B cell (primary cell): ENCODE data around the gene ZNF24. TPM values are rescaled to one million over a fixed set of nuclear protein-coding genes. Genes with fewer than 3 reads are reported as not detected.

Source experiments
- ATAC-seq: fragments of 200-7000 bp; cut with Tn5 transposase; one replicate; pipeline ENCODE4 v1.10.0; 2021; ENCODE audit warnings: low read depth, mild to moderate bottlenecking, moderate number of reproducible peaks, moderate library complexity
- CTCF ChIA-PET: fragments of 350-600 bp; sonication (Branson Sonifier 250); formaldehyde crosslinking; loops from one replicate; lab custom pipeline; 2021; ENCODE audit warnings: antibody characterized with exemption, inconsistent platforms; lab: Charles Lee
- POLR2A ChIA-PET: fragments of 350-600 bp; sonication (Branson Sonifier 250); formaldehyde crosslinking; loops from one replicate; lab custom pipeline; 2021; ENCODE audit warnings: antibody characterized with exemption; lab: Charles Lee
- DNase-seq: peaks from one replicate; pipeline ENCODE4 v3.0.0; 2013
- H2AFZ ChIP-seq: 2 replicates; pipeline ENCODE4 v1.6.1; 2012; ENCODE audit warnings: mild to moderate bottlenecking, low read depth, low read length; ENCODE audit not compliant: insufficient read depth, poor library complexity, severe bottlenecking
- H3K27ac ChIP-seq, 2 donors: 1 replicate in 1 of 2; 2 replicates in 1 of 2; pipeline ENCODE4 v1.5.1; 2012 to 2013; ENCODE audit warnings: low read length in 2 of 2, mild to moderate bottlenecking in 2 of 2, moderate library complexity in 1 of 2
- H3K27me3 ChIP-seq, 4 experiments: fragments of 200-600 bp in 1 of 4; sonication (generic) in 1 of 4; replicated peaks in 1 of 4; 1 replicate in 2 of 4; 2 replicates in 2 of 4; pipeline versions ENCODE4 v1.6.1 to v1.7.0; 2013 to 2016; ENCODE audit warnings: low read length in 3 of 4, mild to moderate bottlenecking in 2 of 4, mixed read lengths in 1 of 4, moderate library complexity in 1 of 4; ENCODE audit not compliant: insufficient read depth in 4 of 4, control insufficient read depth in 3 of 4; ENCODE audit errors: control extremely low read depth in 1 of 4
- H3K36me3 ChIP-seq, 2 experiments: replicated peaks in 1 of 2; 1 replicate in 1 of 2; 2 replicates in 1 of 2; pipeline versions ENCODE4 v1.6.1 to v1.7.1; 2013; ENCODE audit warnings: low read length in 1 of 2; ENCODE audit not compliant: insufficient read depth in 2 of 2, control insufficient read depth in 1 of 2; ENCODE audit errors: control extremely low read depth in 1 of 2, extremely low read depth in 1 of 2
- H3K4me1 ChIP-seq, 2 donors: fragments of 200-600 bp in 1 of 2; sonication (generic) in 1 of 2; 1 replicate in 1 of 2; 2 replicates in 1 of 2; pipeline versions ENCODE4 v1.5.1 to v1.6.1; 2013 to 2017; ENCODE audit warnings: low read length in 2 of 2; ENCODE audit not compliant: control insufficient read depth in 2 of 2, insufficient read depth in 2 of 2
- H3K4me2 ChIP-seq: replicated peaks from 2 replicates; pipeline ENCODE3; 2012; ENCODE audit warnings: mild to moderate bottlenecking, low read depth, low read length; ENCODE audit not compliant: poor library complexity, severe bottlenecking
- H3K4me3 ChIP-seq, 5 experiments: fragments of 200-600 bp in 1 of 5; sonication (generic) in 1 of 5; 1 replicate in 3 of 5; 2 replicates in 2 of 5; pipeline versions ENCODE4 v1.5.1 to v1.7.0; 2011 to 2016; ENCODE audit warnings: low read length in 4 of 5, mild to moderate bottlenecking in 4 of 5, low read depth in 2 of 5, control low read depth in 1 of 5, moderate library complexity in 1 of 5; ENCODE audit not compliant: insufficient read depth in 1 of 5; ENCODE audit errors: control extremely low read depth in 1 of 5, extremely low read depth in 1 of 5
- H3K79me2 ChIP-seq: fragments of 200-600 bp; sonication (generic); one replicate; pipeline ENCODE4 v1.6.0; 2016; ENCODE audit warnings: low read length; ENCODE audit not compliant: control insufficient read depth, insufficient read depth
- H3K9ac ChIP-seq: fragments of 200-600 bp; sonication (generic); 2 replicates; pipeline ENCODE4 v1.6.1; 2017; ENCODE audit warnings: mild to moderate bottlenecking, low read length, moderate library complexity
- H3K9me3 ChIP-seq, 3 donors: one replicate each; pipeline versions ENCODE4 v1.6.1 to v1.7.1; 2013; ENCODE audit warnings: low read length in 2 of 3; ENCODE audit not compliant: control insufficient read depth in 2 of 3, insufficient read depth in 1 of 3; ENCODE audit errors: control extremely low read depth in 1 of 3
- H4K20me1 ChIP-seq: 2 replicates; pipeline ENCODE4 v1.6.0; 2012; ENCODE audit warnings: mild to moderate bottlenecking, low read length; ENCODE audit not compliant: insufficient read depth, control insufficient read depth, poor library complexity, severe bottlenecking
- H3K27ac Mint-ChIP-seq: one replicate; pipeline ENCODE4 v1.8.0; 2021; ENCODE audit warnings: mixed read lengths
- H3K27me3 Mint-ChIP-seq: one replicate; pipeline ENCODE4 v1.8.0; 2021; ENCODE audit warnings: mixed read lengths
- H3K4me1 Mint-ChIP-seq: one replicate; pipeline ENCODE4 v1.8.0; 2021; ENCODE audit warnings: mixed read lengths
- H3K4me3 Mint-ChIP-seq: one replicate; pipeline ENCODE4 v1.8.0; 2021; ENCODE audit warnings: mixed read lengths
- H3K9me3 Mint-ChIP-seq: one replicate; pipeline ENCODE4 v1.8.0; 2022; ENCODE audit warnings: mixed read lengths; ENCODE audit not compliant: insufficient read depth
- CTCF ChIP-seq: fragments of 200-600 bp; IDR thresholded peaks from one replicate; pipeline ENCODE4 v1.8.0; 2022; ENCODE audit warnings: antibody characterized with exemption, mild to moderate bottlenecking
- EZH2 ChIP-seq: IDR thresholded peaks from 2 replicates; pipeline ENCODE4 v1.6.1; 2012; ENCODE audit warnings: borderline replicate concordance, low read depth, mild to moderate bottlenecking, moderate library complexity, low read length; ENCODE audit not compliant: insufficient read depth, poor library complexity, severe bottlenecking
- WGBS: methylation state at CpG from one replicate; pipeline ENCODE4 v1.1.5; 2013; ENCODE audit warnings: missing lambda C conversion rate; ENCODE audit not compliant: insufficient coverage; 5-methylcytosine and 5-hydroxymethylcytosine counted together
- intact Hi-C: fragments of 100-400 bp; cut with micrococcal nuclease; formaldehyde crosslinking; loops from one replicate; pipeline ENCODE4 v1.10.0; 2022
- polyA plus RNA-seq: library from polyadenylated mRNA; depleted of rRNA; stranded (reverse); fragments of >200 nt; gene quantifications from 2 replicates; pipeline ENCODE4 v1.2.3, GENCODE V29; 2012
- total RNA-seq, 2 donors: library from RNA; stranded (reverse); fragments of 120-200 nt in 1 of 2; gene quantifications; 1 replicate in 1 of 2; 2 replicates in 1 of 2; pipeline versions ENCODE4 v1.2.3 to v1.2.4, GENCODE V29; 2013 to 2022

Gene ZNF24
- total and polyA plus RNA-seq, 2 donors (not counting 1 experiment from before 2014, with no cell fraction given) = 13.8 to 83.7 TPM

- Histone ChIP-seq H3K4me2 (no peak overlapping the region), H3K27me3 (no peaks in the 10 kb centered on the region), H3K9ac (no peak overlapping the region), H4K20me1 (no peaks in the 10 kb centered on the region), H3K4me1 (no peaks in the 10 kb centered on the region), H3K9me3 (peaks cover 0 to 11% (median 8%) of the 10 kb centered on the region in 3 donors), H3K79me2 (no peaks in the 10 kb centered on the region), H2AFZ (no peak overlapping the region), H3K36me3 (no peaks in the 10 kb centered on the region), H3K27ac (no peak overlapping the region), H3K4me3 (no peak overlapping the region)
- Mint-ChIP-seq H3K4me1 (no peaks in the 10 kb centered on the region), H3K27me3 (no peaks in the 10 kb centered on the region), H3K4me3 (no peak overlapping the region), H3K9me3 (peaks cover 3% of the 10 kb centered on the region), H3K27ac (no peak overlapping the region)
- POLR2A ChIA-PET = no interaction called here
- intact Hi-C loops = no loop called here
- TF ChIP-seq CTCF (no peak), EZH2 (no peak)
- no peak for DNase-seq
- CTCF ChIA-PET = interaction anchor here (4.6 to 6.9 kb wide), 2 partner anchors 122 to 326 kb away, joined by 35 to 110 read pairs; no protein-coding TSS in a partner anchor
- no peak for ATAC-seq
Measured at GRCh38 chr18:35352778-35353177, 8.6 kb upstream of the ZNF24 start.

- TF ChIP-seq CTCF = no peak
- no peak for TF ChIP-seq EZH2
- H3K36me3 ChIP-seq = no peaks in the 10 kb centered on the region
- no peaks in the 10 kb centered on the region for H3K27me3 ChIP-seq
- peaks cover 1% of the 10 kb centered on the region for H3K4me1 Mint-ChIP-seq
- no peak overlapping the region for H3K4me2 ChIP-seq
- CTCF ChIA-PET = interaction anchor here (4.6 to 6.9 kb wide), 2 partner anchors 122 to 325 kb away, joined by 35 to 110 read pairs; no protein-coding TSS in a partner anchor
- no peaks in the 10 kb centered on the region for H3K27me3 Mint-ChIP-seq
- H3K9me3 ChIP-seq = peaks cover 0 to 11% (median 8%) of the 10 kb centered on the region in 3 donors
- no peak overlapping the region for H3K27ac ChIP-seq
- no peak overlapping the region for H3K4me3 Mint-ChIP-seq
- no peaks in the 10 kb centered on the region for H3K4me1 ChIP-seq
- ATAC-seq = no peak
- DNase-seq = no peak
- POLR2A ChIA-PET = no interaction called here
- H3K79me2 ChIP-seq = peaks cover under 1% of the 10 kb centered on the region
- intact Hi-C loops = no loop called here
- WGBS = 73% methylated on average over 2 of the region's 2 CpGs
- no peak overlapping the region for H3K9ac ChIP-seq
- H3K4me3 ChIP-seq = no peak overlapping the region
- peaks cover 3% of the 10 kb centered on the region for H3K9me3 Mint-ChIP-seq
- no peak overlapping the region for H3K27ac Mint-ChIP-seq
- H2AFZ ChIP-seq = no peak overlapping the region
- no peaks in the 10 kb centered on the region for H4K20me1 ChIP-seq
Measured at GRCh38 chr18:35352283-35352682, 8.1 kb upstream of the ZNF24 start.
